A673 (cell line): ENCODE measurements around the gene PRKACB.

Experiments used
- CTCF ChIP-seq: fragments of 300-800, 200-600 bp; sonication (generic); conservative IDR thresholded peaks from 2 replicates; pipeline ENCODE4 v1.5.1; 2017; ENCODE audit warnings: low read depth, mild to moderate bottlenecking, antibody characterized with exemption, low read length, moderate library complexity, mixed read lengths
- EZH2 ChIP-seq: fragments of 200-600 bp; sonication (generic); IDR thresholded peaks from 2 replicates; pipeline ENCODE4 v1.6.1; 2017; ENCODE audit warnings: borderline replicate concordance, low read depth, mild to moderate bottlenecking, mixed read lengths, antibody characterized with exemption, low read length; ENCODE audit not compliant: poor library complexity, severe bottlenecking

- TF ChIP-seq CTCF (no peak), EZH2 (no peak)
These were observed 138.8 kb downstream of the PRKACB start for GRCh38 chr1:84282780-84283333.
